Thoracic aorta (tissue), 2 donors: ENCODE results near the gene TAL2. TPM values are rescaled to one million over a fixed set of nuclear protein-coding genes. Genes with fewer than 3 reads are reported as not detected.

Experiments
- ATAC-seq: fragments of 150-250 bp; one replicate; pipeline ENCODE4 v1.8.0; 2017; ENCODE audit warnings: low read depth; ENCODE audit not compliant: insufficient number of reproducible peaks, low FRiP score
- DNase-seq: peaks from one replicate; pipeline ENCODE4 v3.0.0-alpha.2; 2020; ENCODE audit warnings: low spot score
- H3K27ac ChIP-seq, 2 donors: fragments of 200-600 bp; sonication (generic); 1 replicate in 1 of 2; 2 replicates in 1 of 2; pipeline ENCODE4 v1.5.1; 2016; ENCODE audit warnings: mild to moderate bottlenecking in 2 of 2, moderate library complexity in 2 of 2
- H3K27me3 ChIP-seq: fragments of 200-600 bp; sonication (generic); replicated peaks from 2 replicates; pipeline ENCODE4 v1.6.0; 2016; ENCODE audit warnings: mild to moderate bottlenecking; ENCODE audit not compliant: insufficient read depth
- H3K36me3 ChIP-seq: fragments of 200-600 bp; sonication (generic); one replicate; pipeline ENCODE4 v1.5.1; 2016
- H3K4me1 ChIP-seq, 2 donors: fragments of 200-600 bp; sonication (generic); 1 replicate in 1 of 2; 2 replicates in 1 of 2; pipeline versions ENCODE4 v1.5.1 to v1.6.0; 2016; ENCODE audit warnings: low read depth in 2 of 2, mild to moderate bottlenecking in 1 of 2; ENCODE audit not compliant: control insufficient read depth in 1 of 2
- H3K4me3 ChIP-seq: fragments of 200-600 bp; sonication (generic); 2 replicates; pipeline ENCODE4 v1.5.1; 2016; ENCODE audit warnings: mild to moderate bottlenecking
- H3K9me3 ChIP-seq: fragments of 200-600 bp; sonication (generic); 2 replicates; pipeline ENCODE4 v1.5.1; 2016
- total RNA-seq, 2 donors: library from RNA; depleted of rRNA; stranded (reverse); fragments of >200 nt; gene quantifications; one replicate each; pipeline versions ENCODE4 v1.1.0 to v1.2.3, GENCODE V29; 2016
- TF ChIP-seq, protein P1 (sequence below): fragments of 200-600 bp; sonication (generic); IDR thresholded peaks from one replicate; pipeline ENCODE4 v1.5.1; 2019; ENCODE audit warnings: antibody characterized with exemption

TAL2 gene
- total RNA-seq, 2 donors from 2014 or later = not detected

DNA sequence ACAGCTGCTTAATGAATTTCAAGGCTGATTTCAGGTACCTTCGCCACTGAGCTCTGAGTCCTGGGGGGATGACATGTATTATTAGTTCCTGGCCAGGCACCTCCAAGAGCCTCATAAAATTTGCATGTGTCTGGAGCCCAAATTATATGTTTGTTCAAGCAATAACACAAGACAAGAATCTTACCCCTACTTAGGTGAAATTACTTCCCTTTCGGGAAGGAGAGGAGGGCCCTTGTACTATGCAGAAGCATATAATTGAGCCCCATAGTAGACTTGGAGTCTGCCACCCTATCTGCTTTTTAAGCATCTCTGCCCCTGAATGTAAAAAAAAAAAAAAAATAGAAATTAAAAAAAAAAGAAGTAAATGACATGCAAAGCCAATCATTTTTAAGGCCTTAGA is 19.1 kb downstream of the TAL2 start:
- ATAC-seq (no peak), DNase-seq (no peak)
- Histone ChIP-seq H3K9me3 (no peaks in the 10 kb centered on the region), H3K4me3 (no peak overlapping the region), H3K4me1 (no peaks in the 10 kb centered on the region), H3K27me3 (no peaks in the 10 kb centered on the region), H3K36me3 (no peaks in the 10 kb centered on the region), H3K27ac (no peak overlapping the region)
- TF ChIP-seq, protein P1, sequence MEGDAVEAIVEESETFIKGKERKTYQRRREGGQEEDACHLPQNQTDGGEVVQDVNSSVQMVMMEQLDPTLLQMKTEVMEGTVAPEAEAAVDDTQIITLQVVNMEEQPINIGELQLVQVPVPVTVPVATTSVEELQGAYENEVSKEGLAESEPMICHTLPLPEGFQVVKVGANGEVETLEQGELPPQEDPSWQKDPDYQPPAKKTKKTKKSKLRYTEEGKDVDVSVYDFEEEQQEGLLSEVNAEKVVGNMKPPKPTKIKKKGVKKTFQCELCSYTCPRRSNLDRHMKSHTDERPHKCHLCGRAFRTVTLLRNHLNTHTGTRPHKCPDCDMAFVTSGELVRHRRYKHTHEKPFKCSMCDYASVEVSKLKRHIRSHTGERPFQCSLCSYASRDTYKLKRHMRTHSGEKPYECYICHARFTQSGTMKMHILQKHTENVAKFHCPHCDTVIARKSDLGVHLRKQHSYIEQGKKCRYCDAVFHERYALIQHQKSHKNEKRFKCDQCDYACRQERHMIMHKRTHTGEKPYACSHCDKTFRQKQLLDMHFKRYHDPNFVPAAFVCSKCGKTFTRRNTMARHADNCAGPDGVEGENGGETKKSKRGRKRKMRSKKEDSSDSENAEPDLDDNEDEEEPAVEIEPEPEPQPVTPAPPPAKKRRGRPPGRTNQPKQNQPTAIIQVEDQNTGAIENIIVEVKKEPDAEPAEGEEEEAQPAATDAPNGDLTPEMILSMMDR = no peak

DNA sequence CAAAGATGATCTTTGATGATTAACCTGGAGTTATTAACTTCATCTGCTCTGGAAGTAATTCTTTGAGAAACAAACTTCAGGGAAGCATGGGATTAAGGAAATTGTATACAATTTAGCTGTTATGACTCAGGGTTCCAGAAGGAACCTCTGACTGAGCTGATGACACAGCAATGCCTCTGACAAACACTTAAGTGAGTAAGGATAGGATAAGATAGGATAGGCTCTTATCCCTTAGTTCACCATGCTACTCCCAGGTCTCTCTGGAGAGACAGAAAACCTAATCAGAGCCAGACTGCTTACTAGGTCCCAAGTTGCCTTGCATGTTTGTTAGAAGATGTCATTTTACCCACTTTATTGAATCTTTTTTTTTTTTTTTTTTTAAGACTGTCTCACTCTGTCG is 19.5 kb downstream of the TAL2 start:
- H3K27me3 ChIP-seq = no peaks in the 10 kb centered on the region
- no peaks in the 10 kb centered on the region for H3K36me3 ChIP-seq
- DNase-seq (no peak), ATAC-seq (no peak)
- no peaks in the 10 kb centered on the region for H3K4me1 ChIP-seq
- TF ChIP-seq, protein P1 = no peak
- no peak overlapping the region for H3K27ac ChIP-seq
- H3K9me3 ChIP-seq = no peaks in the 10 kb centered on the region
- no peak overlapping the region for H3K4me3 ChIP-seq

DNA sequence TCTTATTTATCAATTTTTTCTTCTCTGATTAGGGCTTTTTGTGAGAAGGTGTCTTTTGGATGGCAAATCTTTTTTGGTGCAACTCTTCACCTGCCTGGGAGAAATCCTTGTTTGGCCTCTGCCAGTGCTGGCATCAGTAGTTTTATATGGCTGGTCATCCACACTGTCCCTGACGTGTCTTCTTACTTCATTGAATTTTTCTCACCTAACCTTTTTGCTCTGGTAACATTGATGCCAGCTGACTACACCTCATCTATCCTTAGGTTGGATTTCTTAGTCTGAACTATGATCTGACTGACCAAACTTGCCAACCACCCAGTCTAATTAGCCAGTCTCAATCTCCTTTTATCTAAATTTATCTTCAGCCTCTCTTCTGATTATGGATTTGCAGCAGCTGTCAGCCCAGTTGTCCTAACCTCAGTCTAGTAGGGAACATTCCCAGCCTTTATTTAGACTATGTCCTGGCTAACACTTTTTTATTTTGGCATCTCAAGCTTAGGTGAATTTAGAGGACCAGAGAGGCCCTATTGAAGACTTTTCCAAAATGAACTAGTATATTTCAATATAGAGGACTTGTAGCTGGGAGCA is 21.5 kb downstream of the TAL2 start:
- H3K4me3 ChIP-seq = no peak overlapping the region
- ATAC-seq (no peak), DNase-seq (no peak)
- TF ChIP-seq, protein P1 = no peak
- H3K9me3 ChIP-seq = no peaks in the 10 kb centered on the region
- H3K27me3 ChIP-seq = no peaks in the 10 kb centered on the region
- H3K4me1 ChIP-seq = no peaks in the 10 kb centered on the region
- no peak overlapping the region for H3K27ac ChIP-seq
- H3K36me3 ChIP-seq = no peaks in the 10 kb centered on the region

DNA sequence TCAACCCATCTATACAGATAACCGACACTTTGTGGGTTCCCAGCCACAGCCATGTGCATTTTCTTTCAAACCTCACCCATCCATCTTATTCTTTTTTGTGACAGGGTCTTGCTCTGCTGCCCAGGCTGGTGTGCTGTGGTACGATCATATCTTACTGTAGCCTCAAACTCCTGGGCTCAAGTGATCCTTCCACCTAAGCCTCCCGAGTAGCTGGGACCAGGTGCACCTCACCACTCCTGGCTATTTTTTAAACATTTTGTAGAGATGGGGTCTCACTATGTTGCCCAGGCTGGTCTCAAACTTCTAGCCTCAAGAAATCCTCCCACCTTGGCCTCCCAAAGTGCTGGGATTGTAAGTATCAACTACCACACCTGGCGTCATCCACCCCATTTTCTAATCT is 24.7 kb downstream of the TAL2 start:
- no peak overlapping the region for H3K27ac ChIP-seq
- no peak overlapping the region for H3K4me3 ChIP-seq
- no peaks in the 10 kb centered on the region for H3K36me3 ChIP-seq
- no peaks in the 10 kb centered on the region for H3K9me3 ChIP-seq
- DNase-seq (no peak), ATAC-seq (no peak)
- no peaks in the 10 kb centered on the region for H3K27me3 ChIP-seq
- TF ChIP-seq, protein P1 = no peak
- H3K4me1 ChIP-seq = no peaks in the 10 kb centered on the region

DNA sequence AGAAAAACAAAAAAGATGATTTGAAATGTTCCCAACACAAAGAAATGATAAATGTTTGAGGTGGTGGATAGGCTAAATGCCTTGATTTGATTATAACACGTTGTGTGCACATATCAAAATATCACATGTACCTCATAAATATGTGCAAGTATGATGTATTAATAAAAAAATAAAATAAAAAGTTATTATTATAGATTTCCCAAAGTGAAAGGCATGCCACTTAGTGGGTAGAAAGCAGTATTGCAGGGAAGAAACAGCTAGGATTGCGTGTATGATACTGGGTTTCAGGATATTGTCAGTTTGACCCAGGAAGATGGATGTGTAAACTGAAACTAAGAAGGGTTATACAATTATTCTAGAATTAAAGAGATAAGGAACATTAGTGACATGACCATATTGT is 28.5 kb downstream of the TAL2 start:
- no peak overlapping the region for H3K4me3 ChIP-seq
- TF ChIP-seq, protein P1 = peak; percentile 33
- no peak for ATAC-seq

More for the DNA sequence above, 28.5 kb downstream of the TAL2 start:
- Histone ChIP-seq H3K27ac (no peak overlapping the region), H3K4me1 (peaks cover 4 to 13% of the 10 kb centered on the region in 2 donors), H3K9me3 (no peaks in the 10 kb centered on the region), H3K36me3 (no peaks in the 10 kb centered on the region), H3K27me3 (no peaks in the 10 kb centered on the region)
- no peak for DNase-seq
